ENCODE results near the gene TARS3. TPM values are rescaled to one million over a fixed set of nuclear protein-coding genes. Genes with fewer than 3 reads are reported as not detected.
"Not testable (repeated sequence)": the region's sequence is repeated elsewhere in the genome, so short reads cannot be mapped to it uniquely, and the experiment has no call there.

Gene TARS3
- 1 to 10 TPM; 6.8 to 9.1 TPM for total RNA-seq
- long read RNA-seq, transcript TARSL2-201 (19 exons, 3,610 nt), result major isoform, 7 of 7 reads
- long read RNA-seq, partial matches to known transcripts, result 0 of 7 reads
- long read RNA-seq, other reads (novel, unspliced or antisense), result 0 of 7 reads

DNA sequence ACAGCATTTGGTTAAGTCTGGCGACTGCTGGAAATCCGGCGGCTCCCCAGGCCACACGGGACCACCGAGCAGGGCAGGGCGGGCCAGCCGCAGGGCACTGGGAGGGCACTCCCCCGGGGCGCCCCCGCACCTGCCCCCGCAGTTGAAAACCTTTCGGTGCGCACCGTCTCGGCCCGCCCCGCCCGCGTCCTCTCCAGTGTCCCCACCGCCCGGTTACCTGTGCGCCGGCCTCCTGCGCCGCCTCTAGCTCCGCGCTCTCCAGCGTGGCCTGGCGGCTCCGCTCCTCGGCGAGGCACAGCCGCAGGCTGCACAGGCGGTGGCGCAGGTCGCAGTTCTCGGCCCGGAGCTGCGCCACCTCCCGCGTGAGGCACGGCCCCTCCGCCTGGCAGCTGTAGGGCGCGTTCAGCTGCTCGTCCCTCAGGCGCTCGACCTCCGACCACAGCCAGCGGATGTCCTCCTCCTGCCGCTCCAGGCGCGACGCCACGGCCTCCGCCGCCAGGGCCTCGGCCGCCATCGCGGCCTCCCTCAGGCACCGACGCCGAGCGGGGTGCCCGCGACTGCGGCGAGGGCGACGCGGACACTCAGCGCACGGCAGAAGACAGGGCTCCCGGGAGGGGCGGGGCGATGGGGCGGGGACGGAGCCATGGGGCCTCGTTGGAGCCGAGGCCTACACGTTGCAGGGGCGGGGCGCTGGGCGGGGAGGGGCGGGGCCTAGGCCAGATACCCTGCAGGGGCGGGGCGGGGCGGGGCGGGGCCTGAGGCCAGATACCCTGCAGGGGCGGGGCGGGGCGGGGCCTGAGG is at the start of gene TARS3:
Gene TARS3, minus strand, starts transcription at position 600 of the 801 bp plus-strand sequence. Its CDS starts 86 bp downstream, at position 514.
- peak; percentile 96 to 98 for DNase-seq
- intact Hi-C loops (cut with DNase I, micrococcal nuclease), result no loop called here

DNA sequence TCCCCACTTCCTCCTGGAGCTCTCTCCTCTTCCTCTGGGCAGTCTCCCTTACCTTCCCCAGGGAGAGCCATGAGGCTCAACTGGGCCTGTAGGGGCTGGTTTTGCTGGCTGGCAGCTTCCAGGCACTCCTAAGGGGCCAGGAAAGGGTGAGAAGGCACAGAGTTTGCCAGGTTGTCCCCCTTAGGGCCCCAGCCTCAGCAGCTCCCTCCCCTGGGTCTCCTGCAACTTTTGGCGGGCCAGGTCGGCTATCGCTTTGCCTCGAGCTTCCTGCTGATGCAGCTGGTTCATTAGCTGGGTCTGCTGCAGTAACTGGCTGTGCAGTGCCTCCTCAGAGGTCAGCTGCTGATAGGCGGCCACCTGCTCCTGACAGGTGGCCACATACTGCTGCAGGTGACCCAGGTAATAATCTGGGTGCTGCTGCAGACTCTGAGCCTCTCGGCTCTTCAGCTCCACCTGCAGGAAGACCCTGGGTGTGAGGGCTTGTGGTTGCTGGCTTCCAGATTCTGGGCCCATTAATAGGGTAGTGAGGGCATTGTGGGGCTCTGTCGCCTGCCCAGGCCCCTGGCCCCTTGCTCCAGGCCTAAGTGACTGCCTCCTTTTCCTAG is 49.3 kb upstream of the TARS3 start:
- no peak for ATAC-seq
- intact Hi-C loops (cut with DNase I, micrococcal nuclease), result no loop called here
- DNase-seq, result peak in 1 of 2 donors; percentile 35

More for the DNA sequence above, at the start of gene TARS3:
- peak; percentile 95 for ATAC-seq

DNA sequence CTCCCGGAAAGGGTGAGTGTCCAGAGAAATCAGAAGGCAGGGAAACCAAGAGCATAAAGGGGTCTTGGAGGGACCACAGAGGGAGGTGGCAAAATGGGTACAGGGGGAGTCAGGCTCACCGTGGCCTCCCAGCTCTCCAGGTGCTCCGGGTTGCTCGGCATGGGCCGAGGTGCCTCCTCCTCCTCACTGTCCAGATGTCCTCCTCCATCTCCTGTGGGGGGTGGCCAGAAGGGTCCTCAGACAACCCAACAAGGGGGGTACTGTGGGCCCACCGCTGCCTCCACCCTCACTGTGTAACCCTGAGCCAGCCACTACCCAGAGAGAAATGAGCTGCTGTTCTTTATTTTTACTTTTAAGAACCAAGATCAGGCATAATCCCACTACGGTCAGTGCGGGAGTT is 48.6 kb upstream of the TARS3 start:
- intact Hi-C loops (cut with DNase I, micrococcal nuclease), result no loop called here
- ATAC-seq, result no peak
- no peak for DNase-seq

DNA sequence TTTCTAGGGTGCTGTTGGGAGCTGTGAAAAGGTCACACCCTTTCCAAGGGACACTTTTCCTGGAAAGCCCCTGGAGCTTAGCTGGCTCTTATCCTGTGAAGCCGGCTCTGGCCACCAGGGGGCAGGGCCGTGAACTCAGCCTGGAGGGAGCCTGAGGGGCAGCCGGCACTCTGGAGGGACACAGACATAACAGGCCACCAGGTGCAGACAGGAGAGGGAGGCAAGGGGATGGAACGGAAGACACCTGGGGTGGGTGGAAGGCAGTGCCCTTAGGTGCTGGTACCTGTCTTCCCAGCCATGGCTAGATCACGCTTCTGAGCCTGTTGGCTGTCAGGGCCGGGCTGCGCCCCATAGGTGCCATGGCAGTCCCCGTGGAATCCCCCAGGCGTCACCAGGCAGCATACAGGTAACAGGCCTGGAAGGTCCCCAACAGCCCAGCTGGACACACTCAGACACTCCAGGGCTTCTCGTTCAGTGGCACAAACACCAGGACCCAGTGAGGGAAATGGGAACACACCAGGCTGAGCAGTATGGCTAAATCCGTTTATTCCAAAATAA is 42.9 kb upstream of the TARS3 start:
- ATAC-seq; DNase-seq; intact Hi-C loops (cut with DNase I, micrococcal nuclease): not testable (repeated sequence)

DNA sequence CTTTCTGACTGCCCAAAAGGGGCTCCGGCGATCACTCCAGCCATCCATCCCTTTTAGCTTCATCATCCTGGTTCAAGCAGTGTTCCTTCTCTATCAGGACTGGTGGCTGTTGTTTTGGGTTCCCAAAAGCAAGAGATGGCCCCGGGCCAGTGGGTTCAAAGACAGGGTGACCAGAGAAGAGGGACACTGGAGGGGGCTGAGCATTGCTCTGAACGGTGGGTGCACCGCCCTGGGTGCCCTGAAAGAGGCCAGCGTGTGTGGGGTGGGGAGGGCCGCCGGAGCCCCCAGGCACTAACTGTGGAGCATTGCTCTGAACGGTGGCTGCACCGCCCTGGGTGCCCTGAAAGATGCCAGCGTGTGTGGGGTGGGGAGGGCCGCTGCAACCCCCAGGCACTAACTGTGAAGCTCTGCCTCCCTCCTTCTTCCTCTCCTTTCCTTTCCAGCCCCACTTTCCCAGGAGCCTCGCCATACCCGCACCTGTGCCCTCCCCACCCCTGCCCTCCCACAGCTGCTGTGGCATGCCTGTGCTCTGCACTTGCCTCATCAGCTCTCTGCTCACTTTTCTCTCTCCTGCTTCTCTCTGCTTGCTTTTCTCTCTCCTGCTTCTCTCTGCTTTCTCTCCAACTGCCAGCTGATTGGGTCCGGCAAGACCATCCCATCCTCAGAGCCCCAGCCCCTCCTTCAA is 41.6 kb upstream of the TARS3 start:
- DNase-seq (no peak), ATAC-seq (no peak)
- intact Hi-C loops (cut with DNase I, micrococcal nuclease), result no loop called here

DNA sequence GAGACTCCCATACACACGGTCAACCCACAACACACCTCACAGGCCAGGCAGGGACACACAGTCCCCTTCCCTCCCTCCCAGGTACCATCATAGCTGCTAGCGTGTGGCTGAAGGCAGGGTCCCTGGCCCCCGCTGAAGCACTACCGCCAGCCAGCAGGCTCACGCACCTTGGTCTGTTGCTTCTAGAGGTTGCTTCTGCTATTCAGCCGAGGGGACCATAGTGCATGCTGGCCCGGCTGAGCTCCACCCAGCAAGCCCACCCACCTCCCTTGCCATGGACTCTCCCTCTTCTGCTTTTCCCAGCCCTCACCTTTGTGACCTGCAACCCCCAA is 41.0 kb upstream of the TARS3 start:
- intact Hi-C loops (cut with DNase I, micrococcal nuclease), result not testable (repeated sequence)

DNA sequence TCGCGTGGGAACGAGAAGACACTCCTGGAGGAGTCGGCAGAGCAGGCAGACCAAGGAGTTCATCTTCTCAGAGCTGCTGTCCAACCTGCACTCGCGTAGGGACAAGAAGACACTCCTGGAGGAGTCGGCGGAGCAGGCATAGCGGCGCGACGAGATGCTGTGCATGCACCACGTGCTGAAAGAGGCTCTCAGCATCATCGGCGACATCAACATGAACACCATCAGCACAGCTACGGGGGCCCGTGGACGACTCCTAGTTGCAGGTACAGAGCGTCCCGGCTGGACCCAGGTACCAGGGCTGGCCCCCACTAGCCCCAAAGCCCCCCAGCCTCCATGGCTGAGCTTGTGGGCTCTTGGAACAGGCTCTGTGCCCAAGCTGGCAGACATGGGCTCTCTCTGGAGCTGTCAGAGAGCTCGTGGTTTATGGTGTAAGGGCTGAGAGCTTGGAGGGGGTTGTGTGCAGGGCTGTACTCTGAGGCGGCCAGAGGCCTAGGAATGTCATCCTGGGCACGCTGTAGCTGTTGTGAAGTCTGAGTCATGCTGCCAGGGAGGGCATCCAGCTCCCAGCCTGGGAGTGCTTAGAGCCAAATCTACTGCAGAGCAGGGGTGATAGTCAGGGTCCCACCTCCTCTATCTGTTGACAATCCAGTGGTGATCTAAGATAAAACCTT is 40.5 kb upstream of the TARS3 start:
- intact Hi-C loops (cut with DNase I, micrococcal nuclease); ATAC-seq; DNase-seq: not testable (repeated sequence)

More for the DNA sequence above, 41.0 kb upstream of the TARS3 start:
- DNase-seq, ATAC-seq: not testable (repeated sequence)

DNA sequence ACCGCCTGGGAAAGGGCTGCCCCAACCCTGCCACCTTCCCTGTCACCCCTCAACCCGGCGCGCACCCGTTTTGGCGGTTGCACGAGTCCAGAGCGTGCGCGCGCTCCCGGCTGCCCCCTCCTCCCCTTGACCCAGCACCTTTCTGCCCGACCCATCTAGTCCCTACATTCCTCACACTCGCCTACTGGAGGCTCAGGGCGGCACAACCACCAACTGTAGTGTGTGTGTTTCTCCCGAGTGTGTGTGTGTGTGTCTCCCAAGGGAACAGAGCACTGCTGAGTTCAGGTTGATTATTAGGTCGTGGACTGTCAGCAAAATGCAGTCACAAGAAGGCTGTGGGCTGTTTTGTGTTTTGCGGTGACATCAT is 22.4 kb upstream of the TARS3 start:
- DNase-seq; intact Hi-C loops (cut with DNase I, micrococcal nuclease): not testable (repeated sequence)
- peak; percentile 9 for ATAC-seq

DNA sequence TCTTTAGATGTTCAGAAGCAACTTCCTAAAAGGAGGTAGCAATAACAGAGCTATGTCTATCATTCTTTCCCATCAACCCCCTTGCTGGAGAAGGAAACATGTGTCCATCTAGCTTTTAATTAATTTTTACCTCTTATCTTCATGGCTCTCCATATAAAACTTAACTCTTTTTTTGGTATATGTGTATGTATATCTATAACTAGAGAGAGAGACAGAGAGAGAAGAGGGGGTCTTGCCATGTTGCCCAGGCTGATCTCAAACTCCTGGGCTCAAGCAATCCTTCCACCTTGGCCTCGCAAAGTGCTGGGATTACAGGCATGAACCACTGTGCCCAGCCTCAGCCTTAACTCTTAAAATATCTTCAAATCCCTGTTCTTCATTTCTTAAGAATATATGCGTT is 10.6 kb upstream of the TARS3 start:
- ATAC-seq; DNase-seq; intact Hi-C loops (cut with DNase I, micrococcal nuclease): not testable (repeated sequence)

DNA sequence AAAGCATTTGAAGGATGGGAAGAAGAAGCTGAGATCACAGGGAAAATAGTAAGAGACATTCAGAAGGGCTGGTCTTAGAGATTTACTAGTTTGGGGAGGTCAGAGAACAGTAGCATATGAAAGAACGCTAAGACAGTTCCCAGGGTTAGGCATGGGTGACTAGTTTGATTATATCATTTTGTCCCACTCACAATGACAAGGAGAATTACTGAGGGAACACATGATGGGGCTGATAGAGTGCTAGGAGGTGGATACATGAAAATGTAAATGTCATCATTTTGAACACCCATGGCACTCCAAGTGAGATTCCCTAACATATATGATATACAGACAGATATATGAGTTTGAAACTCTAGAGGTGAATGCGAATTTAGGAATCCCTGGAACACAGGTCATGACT is 9.3 kb upstream of the TARS3 start:
- intact Hi-C loops (cut with DNase I, micrococcal nuclease), result no loop called here
- ATAC-seq (no peak), DNase-seq (no peak)

DNA sequence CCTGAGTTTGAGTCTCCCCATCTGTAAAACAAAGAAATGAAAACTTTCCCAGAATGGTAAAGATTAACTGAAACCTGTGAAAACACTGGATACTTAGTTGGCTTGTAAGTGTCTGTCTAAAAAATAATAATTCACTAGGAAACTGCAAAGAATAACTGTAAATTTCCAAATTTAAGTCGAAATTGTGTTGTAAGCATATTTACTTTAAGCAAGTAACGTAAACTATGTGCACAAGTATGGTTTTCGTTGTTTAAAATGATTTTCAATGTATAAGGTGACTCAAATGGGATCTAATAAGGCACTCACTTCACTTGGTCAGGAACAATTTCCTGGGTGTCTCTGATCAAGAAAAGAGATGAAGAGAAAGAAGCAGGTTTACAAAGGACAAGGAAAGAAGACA is 8.5 kb upstream of the TARS3 start:
- no peak for DNase-seq
- no peak for ATAC-seq
- intact Hi-C loops (cut with DNase I, micrococcal nuclease), result no loop called here

DNA sequence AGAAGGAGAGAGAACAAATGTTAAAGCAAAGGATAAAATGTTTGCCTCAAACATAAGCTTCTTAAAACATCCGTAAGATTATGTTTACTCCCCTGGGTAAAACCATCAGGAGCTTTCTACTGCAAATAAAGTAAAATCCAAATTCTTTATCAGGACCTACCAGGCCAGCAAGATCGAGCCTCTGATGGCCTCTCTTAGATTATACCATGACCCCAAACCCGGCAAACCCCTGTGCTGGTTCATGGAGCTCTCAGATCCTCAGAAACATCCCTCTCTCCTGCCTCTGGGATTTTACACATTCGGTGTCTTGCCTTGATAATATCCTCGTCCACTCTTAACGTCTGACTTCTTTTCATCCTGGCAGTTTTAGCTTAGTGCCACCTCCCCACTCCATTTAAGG is 7.5 kb upstream of the TARS3 start:
- no peak for DNase-seq
- no peak for ATAC-seq
- intact Hi-C loops (cut with DNase I, micrococcal nuclease), result no loop called here

DNA sequence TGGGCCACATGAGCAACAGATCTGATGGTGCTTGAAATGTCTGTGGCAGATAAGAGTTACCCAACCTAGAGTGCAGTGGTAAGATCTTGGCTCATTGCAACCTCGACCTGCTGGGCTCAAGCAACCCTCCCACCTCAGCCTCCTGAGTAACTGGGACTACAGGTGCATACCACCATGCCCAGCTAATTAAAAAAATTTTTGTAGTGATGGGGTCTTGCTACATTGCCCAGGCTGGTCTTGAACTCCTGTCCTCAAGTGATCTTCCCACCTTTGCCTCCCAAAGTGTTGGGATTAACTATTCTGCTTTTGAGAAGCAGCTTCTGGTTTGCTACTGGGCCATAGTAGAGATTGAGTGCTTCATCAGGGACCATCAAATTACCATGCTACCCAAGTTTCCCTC is 2.9 kb upstream of the TARS3 start:
- no peak for ATAC-seq
- intact Hi-C loops (cut with DNase I, micrococcal nuclease), result no loop called here
- DNase-seq, result no peak

DNA sequence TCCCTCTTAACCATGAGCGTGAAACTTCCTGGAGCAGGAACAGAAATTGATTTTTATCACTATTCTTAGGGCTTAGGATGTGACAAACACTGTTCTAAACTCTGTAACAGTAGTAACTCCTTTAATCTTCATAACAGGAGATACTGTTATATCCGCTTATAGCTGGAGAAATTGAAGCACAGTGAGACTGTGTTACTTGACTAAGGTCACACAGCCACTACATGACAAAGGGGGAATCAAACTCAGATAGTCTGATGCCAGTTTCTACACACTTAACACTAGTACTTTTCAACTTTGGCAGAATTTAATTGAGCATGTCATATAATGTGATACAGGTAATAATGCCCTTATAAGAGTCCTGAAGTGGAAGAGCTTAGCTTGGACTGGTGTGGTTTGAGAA is 800 bp upstream of the TARS3 start:
- DNase-seq, result no peak
- ATAC-seq, result no peak
- intact Hi-C loops (cut with DNase I, micrococcal nuclease), result no loop called here

DNA sequence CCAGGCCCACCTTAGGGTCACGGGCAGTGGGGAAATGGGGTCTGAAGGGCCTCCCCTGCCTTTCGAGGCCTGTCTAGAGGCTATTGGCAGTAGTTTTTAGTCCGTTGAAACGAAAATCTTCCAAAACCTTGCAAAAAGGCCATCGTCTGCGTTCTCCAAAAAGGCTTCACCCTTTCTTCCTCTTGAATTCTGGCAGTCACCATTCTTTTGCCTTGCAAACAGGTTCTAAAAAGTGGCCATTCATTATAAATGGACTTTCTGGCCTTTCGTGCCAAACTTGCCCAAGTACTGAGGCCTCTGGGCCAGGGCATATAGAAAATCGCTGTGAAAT is 367 bp upstream of the TARS3 start:
- DNase-seq (no peak), ATAC-seq (no peak)
- intact Hi-C loops (cut with DNase I, micrococcal nuclease), result no loop called here

DNA sequence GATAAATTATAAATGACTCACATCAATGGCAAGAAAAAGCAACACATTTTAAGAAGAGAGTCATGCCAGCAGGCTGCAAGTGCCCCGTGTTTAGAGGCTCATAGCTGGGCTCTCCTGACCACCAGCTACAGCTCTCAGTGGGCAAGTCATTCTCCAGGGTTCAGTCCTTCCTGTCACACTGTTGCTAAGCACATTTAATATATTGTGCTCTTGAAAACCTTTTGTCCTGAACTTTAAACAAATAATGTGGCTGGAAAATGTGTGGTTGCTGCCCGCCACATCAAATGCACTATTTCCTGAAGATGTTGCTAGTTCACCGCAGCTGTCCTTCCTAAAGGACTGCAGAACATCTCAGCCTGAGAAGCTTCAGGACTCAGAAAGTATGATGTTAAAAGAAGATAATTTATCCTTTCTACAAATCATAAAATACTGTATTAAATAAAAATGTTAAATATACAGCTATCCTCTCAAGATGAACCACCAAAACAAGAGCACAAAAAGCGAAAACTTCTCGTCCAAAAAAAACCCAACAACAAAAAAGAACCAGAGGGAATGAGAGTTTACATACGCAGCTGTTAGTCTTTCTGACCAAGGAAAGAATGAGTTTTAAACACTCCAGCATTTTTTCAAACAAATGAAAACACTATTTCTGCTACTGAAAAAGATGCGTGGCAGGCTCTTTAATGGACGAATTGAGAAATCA is 951 bp downstream of the TARS3 start:
- intact Hi-C loops (cut with DNase I, micrococcal nuclease), result no loop called here
- DNase-seq (peak in 1 of 2 donors; percentile 21), ATAC-seq (no peak)

DNA sequence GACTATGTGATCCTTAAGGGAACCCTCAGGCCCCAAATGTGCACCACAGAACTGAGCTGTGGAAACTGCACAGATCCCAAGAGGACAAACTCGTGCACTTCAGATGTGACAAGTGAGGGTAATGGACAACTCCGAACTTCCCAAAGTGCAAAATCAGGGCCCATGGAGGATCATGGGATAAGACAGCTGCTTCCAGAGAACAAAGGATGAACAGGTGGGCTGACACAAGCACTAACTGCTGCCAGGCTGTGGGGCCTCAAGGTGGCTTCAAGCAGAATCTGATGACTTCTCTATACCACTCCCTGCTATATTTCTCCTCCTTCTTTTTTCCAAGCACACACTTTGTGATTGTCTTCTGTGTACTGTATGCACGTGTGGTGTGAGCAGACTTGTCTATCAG is 5.4 kb downstream of the TARS3 start:
- intact Hi-C loops (cut with DNase I, micrococcal nuclease), result no loop called here
- ATAC-seq (no peak), DNase-seq (no peak)

DNA sequence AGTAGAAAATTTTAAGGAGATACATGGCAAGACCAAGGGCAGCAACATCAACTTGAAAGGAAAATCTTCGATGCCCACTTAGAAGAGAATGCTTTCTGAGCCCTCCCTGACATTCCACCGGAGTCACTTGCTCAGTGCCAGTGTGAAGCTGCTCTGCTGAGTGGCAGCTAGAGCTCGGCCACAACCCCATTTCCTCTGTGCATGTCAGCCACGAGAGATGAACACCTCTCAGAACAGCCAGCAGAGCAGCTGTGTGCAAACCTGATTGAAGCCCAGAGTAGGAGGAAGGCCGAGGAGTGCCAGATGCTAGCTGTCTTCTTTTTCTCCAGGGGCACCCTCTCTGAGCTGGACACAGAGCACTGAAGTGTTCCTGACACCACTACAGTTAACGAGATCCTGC is 12.2 kb downstream of the TARS3 start:
- DNase-seq, result no peak
- intact Hi-C loops (cut with DNase I, micrococcal nuclease), result no loop called here
- ATAC-seq, result no peak

DNA sequence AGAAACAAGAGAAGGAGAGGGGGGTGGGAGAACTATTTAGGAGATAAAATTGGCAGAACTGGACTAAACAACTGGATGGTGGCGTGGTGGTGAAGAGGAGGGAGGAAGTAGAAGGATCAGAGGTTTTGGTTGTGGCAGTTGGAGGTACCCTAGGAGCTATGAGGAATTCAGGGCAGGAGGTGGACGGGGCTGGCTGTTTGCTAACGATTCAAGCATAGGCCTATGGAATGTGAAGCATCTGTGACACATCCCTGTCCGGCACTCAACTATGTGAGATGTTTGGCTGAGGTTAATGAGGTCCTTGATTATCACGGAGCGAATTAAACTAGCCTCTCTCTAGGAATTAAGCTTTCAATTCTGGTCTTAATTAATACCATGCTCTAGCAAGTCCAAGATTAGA is 13.5 kb downstream of the TARS3 start:
- intact Hi-C loops (cut with DNase I, micrococcal nuclease), result no loop called here
- no peak for ATAC-seq
- no peak for DNase-seq

Measured in left colon (tissue), 2 donors.